IPS-NIHi7 (cell line): ENCODE results near the gene BATF.
A peak's percentile ranks its signal among the peaks of the same experiment; 100 is the strongest.

ENCODE experiments used
- DNase-seq: peaks from one replicate; pipeline ENCODE4 v3.0.0; 2012; ENCODE audit warnings: mixed read lengths; ENCODE audit errors: extremely low spot score

Gene BATF

DNA sequence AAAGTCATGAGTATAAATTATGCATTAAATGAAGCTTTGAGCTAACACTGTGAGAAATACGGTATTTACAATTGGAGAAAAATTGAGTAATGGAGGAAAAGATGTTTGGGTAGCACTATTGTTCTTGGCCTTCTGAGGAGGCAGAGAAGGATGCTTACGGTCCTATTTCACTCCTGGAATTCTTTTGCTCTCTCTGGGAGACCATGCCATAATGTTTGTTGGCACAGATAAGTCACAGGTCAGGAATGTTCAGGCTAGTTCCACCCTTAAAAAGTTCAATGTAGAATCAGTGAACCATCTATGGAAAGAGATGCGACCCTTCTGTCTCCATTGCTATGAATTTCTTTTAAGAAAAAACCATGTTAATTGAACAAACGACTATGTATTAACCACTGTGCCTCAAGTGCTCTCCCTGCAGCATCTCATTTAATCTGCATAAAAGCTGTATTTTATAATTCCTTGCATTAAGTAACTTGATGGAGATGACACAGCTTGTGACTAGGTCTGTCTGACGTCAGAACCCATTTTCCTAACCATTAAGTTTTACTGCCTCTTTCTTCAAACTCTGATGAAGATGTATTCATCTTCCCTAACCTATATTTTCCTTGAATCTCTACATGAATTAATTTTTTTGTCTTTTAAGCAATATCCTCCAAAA is 9.5 kb downstream of the BATF start:
- no peak for DNase-seq

DNA sequence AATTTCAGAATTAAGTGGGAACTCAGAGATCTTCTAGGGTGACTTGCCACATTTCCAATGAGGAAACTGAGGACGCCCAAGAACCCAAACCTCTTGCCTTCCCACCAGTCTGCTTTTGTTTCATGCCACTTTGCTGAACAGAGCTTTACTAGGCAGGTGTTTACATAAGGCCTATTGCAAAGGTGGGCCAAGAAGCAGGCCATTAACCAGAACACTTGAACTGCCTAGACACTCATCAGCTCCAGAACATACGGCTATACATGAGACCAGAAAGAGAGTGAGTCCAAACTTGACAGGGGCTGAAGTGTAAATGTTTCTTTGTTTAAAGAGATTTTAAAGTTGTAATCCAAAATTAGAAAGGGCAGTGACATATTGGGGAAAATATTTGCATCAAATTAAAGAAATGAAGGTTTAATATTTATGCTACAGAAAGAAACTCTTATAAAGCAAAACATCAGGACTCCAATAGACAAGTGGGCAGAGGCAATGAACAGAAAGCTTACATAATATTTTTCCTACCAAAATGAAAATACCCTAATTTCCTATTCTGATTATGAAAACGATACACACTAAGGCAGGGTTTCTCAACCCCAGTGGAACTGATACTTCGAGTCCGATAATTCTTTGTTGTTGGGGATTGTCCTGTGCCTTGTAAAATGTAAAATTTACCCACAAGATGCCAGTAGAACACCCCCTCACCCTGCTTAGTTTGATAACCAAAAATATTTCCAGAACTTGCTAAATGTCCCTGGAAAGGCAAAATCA is 11.7 kb downstream of the BATF start:
- no peak for DNase-seq

DNA sequence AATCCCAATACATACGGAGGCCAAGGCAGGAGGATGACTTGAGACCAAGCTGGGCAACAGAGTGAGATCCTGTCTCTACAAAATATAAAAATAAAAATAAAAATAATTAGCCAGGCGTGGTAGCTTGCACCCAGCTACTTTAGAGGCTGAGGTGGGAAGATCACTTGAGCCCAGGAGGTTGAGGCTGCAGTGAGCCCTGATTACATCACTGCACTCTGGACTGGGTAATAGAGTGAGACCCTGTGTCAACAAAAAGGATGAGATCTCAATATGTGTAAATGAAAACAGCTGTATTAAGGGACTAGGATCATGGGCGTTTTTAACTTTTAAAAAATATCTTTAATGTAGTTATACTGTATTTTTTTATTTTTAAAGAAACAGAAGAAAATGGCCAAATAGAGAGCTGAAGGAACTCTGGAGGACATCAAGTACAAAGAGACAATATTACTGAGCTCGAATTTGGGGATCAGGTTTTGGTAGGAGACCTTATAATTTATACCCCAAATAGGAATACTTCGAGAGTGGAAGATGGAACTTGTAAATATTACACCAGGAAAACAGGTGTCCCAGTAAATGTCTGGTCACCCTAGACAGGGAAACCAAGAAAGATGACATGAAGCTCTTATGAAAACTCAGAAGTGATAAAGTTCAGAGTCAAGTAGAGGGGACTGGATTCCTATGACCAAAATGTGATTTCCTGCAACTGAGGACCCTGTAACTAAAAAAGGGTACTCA is 13.1 kb downstream of the BATF start:
- no peak for DNase-seq

DNA sequence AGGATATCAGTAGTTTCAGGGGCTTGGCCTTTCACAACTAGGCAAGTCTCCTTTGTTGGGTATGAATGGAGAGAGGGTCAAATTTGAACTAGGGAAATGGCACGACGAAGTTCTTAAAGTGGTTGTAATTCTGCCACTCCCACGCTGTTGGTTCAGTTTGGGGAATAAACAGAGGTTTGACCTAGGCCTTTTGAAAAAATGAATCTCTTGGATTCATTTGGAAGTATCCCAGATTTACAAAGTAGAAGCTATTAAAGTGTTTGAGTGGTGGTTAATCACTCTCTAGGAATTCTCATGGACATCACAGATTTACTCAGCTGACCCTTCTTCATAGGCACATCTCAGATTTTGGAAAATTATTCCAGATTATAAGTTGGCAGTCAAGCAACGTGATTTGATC is 14.8 kb downstream of the BATF start:
- no peak for DNase-seq

DNA sequence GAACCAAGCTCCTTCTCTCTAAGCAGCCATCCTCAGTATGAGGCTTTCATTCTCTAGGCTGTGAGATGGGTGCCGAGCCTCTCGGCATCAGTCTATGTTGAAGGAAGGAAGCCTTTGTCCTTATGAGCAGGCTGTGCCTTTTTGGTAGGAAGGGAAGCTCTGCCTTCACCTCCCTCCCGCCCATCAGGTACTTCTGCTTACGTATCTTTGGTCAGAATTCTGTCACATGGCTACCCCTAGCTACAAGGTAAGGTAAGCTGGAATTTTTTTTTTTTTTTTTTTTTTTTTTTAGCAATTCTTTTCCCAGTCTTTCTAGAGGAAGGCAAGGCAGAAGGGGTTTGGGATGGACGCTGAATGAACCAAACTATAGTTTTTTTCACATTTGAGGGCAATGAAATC is 16.9 kb downstream of the BATF start:
- DNase-seq, result no peak

DNA sequence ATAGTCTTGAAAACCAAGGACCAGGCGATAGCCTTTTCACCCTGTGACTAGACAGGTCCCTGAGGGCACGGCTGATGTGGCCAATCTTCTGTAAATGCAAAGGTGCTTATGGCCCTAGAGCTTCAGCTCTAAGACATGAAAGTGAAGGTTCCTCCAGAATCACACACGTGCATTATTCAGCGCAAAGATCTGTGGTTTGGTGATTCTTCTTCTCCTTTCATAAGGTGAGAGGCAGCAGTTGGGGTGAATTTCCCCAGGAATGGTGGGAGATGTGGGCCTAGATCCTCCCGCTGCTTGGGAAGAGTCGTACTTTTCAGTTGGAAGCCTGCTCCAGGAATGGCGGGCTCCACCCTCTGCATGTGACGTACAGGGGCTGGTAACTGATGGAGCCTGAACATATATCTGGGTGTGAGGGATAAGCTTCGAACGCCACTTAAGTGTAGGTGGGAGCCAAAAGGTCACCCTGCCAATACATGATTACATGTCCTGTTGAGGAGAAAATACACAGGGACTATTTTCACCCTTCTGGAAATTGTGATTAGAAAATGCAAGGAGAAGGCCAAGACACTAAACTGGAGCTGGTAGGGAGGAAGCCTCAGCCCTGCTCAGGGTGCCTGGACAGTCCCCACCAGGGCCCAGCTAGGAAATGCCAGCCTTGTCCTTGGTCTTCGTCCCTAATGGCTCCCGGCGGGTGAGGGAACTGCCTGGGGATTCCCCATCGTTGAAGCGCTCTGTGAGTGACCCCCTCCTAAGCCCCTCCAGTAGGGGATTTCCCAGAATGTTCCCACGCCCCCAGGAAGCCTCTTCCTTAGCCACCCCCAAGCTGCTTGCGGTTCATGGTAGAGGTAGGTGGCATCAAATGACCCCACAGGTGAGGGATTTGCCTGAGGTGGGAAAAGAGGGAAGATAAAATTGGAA is 17.6 kb downstream of the BATF start:
- DNase-seq, result peak; percentile 57

DNA sequence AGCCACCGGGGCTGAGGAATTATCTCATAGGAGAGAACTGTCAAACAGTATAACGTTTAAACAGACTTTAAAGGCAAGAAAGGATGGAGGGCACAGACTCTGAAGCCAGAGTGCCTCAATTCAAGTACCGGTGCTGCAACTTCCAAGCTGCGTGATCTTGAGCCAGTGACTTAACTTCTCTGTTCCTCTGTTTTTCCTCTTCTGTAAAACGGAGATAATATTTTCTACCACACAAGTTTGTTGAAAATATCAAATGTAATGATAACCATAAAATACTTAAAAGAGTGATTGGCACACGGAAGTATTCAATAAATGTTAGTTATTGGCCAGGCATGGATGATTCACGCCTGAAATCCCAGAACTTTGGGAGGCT is 18.2 kb downstream of the BATF start:
- DNase-seq, result no peak

DNA sequence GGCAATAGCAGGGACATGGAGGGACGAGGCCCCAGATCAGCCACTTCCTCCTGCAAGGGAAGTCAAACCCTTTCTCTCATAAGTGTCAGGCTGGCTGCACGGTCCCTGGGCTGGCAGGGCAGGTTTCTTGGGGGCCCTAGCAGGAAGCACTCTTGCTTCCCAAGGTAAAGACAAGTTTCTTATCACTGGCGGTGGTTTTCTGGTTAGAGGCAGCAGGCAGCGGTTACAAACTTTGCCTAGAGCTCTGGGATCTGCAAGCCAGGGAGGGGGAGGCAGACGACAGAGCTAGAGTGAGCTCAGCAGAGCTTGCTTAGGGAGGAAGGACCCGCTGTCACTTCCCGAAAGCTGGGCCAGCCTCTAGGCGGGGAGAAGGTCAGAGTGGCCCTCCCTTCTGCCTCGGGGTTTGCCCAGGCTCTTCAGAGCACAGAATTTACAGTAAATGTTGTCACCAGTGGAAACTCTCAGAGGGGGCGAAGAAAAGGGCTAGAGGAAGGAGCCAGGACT is 20.4 kb downstream of the BATF start:
- DNase-seq, result peak; percentile 64

DNA sequence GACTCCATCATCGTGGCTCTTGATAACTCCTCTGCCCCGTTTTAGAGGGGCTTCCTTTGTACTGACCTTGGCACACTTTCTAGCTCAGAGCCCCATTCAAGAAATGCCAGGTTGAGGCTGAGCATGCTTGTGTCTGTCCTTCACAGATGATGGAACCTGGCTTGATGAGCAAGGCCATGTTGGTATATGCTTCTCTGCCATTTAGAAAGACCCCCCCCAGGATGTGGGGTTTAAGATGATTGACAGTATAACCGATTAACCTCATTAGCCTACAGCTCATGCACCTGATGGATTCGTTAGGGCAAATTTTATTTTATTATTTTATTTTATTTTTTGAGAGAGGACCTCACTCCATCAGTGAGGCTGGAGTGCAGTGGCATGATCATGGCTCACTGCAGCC is 21.0 kb downstream of the BATF start:
- no peak for DNase-seq

DNA sequence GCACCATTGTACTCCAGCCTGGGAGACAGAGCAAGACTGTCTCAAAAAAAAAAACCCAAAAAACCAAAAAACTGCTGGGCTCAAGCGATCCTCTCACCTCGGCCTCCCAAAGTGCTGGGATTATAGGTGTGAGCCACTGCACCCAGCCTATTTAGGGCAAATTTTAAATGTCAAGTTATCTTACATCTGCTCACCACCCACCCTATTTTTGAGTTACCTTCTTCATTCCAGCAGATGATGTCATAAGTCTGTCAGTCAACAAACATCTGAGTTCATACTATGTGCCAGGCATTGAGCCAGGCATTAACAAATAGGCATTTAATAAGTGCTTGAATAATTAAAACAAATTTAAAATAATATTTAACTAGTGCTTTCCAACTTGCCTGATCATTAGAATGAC is 21.5 kb downstream of the BATF start:
- no peak for DNase-seq

DNA sequence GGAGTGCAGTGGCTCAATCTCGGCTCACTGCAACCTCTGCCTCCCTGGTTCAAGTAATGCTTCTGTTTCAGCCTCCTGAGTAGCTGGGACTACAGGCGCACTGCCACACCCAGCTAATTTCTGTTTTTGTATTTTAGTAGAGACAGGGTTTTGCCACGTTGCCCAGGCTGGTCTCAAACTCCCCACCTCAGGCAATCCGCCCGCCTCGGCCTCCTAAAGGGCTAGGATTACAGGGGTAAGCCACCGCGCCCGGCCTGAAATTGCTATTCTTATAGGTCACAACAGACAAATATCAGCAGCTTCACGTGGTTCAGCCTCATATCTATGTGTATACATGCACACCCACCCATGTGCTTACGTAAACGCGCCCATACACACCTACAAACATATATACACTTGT is 23.6 kb downstream of the BATF start:
- no peak for DNase-seq

DNA sequence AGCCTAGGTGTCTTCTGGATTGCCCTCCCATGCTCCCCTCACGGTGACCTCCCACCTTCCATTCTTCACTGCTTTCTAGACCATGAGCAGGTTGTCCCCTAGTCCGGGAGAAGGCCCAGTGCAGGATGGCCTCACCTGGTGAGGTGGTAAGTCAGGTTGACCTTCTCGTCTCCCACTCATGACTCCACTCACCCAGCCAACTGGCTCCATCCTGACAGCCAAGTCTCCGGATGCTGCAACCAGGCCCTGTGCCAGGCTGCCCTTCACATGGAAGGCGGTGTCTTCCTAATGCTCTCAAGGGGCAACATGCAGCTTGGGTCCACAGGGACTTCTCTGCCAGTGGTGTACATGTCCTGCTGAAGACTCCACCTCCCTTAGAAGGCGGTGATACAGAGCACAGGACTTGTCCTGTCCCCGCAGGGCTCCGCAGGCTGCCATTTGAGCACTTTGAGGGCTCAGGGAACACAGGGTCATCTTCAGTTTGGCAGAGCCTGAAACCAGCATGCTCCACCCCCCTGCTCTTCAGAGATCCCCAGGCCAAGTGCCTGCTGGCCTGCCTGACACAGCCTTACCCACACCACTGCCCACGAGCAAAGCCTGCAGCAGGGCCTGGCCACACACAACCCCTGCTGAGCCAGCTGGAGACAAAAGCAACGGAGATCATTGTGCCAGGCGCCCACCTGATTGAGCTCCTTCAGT is 25.4 kb downstream of the BATF start:
- DNase-seq, result no peak

DNA sequence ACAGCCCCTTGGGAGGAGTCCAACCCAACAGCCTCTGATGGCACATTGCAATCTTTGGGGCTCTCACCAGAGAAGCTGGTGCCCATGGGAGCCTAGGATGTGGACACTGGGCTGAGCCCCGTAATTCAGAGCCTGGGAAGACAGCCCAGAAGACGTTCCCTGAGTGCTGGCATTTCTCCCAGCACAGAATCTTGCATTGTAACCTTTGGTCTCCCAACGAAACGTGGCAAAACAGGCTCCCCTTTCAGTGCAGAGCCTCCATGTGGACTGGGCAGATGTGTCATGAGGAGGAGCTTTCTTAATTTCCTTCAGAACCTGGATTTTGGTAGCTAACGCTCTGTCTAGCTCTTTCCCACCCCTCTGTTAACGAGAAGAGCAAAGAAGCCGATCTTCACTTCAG is 26.3 kb downstream of the BATF start:
- DNase-seq, result no peak

DNA sequence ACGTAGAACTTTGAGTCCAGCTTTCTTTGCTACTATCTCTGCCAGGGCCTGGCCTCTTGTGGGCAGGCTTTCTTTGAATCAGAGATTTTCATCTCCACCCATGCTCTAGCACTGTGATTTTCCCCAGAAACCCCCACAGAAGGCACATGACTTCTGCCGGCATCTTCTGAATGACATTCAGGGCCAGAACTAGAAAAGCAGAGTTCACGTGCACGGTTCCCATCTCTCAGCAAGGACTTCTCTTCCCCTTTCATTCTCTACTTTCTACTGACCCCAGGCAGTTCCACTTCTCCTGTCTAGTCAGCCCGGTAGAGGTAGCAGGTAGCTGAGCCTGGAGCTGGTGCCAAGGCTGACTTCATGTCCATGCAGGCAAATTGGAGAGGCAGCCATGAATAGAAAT is 26.9 kb downstream of the BATF start:
- DNase-seq, result no peak

DNA sequence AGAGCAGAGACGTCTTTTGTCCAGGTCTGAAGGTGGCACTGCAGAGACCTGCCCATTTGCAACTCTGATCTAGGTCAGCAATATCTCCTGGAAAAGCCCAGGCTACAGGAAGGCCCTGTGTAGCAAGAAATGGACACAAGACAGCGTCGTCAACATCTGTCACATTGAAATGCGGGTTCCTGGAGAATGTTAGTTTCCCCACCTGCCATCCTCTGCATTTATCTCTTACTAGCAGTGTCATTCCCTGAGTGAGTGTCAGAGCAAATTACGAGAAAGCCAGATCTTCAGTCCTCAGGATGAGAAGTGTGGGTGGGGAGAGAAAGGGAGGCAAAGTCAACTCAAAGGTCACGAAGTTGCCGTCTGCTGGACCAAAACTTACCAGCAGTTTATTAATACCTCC is 28.8 kb downstream of the BATF start:
- no peak for DNase-seq

DNA sequence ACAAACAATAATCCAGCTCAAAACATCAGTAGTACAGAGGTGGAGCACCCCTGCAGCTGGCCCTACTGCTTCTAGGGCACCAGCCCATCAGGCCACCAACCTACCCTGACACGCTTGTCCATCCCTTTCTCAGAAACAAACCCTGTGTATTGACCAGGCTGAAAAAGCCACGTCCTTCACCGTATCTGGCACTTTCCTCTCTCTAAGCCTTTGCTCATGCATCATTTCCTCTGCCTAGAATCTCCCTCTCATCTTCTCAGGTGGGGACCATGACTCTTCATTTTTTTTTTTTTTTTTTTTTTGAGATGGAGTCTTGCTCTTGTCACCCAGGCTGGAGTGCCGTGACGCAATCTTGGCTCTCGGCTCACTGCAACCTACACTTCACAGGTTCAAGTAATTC is 30.9 kb downstream of the BATF start:
- no peak for DNase-seq

DNA sequence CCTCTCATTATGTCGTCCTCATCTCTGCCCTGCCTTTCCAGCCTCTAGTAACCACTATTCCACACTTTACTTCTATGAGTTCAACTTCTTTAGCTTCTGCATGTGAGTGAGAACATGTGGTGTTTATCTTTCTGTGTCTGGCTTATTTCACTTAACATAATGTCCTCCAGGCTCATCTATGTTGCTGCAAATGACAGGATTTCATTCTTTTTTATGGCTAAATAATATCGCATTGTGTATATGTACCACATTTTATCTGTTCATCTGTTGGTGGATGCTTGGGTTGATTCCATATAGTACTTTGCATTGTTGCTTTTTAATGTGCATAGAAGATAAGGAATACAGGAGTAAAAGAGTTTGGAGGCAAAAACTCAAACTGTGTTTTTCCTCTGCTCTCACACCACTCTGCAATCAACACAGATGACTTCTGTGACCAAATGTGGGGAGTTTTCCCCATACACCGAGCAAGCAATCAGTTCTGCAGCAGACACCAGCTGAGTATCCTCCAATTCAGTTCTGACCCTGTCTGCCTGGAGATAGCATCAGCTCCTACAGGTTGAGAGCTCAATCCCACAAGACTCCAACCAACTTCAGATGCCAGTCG is 31.6 kb downstream of the BATF start:
- no peak for DNase-seq

DNA sequence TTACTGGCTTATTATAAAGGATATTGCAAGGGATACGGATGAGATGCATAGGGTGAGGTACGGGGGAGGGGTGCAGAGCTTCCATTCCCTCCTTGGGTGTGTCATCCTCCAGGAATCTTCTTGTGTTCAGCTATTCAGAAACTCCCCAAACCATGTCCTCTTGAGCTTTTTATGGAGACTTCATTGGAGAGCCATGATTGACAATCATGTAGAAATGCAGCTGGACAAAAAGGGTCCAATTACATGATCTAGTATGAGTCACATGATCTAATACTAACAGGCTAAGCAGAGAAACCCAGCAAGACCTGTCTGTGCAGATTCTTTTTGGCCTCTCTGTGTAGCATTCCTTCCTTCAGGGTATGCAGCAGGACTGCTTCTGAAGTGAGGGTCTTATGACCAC is 32.2 kb downstream of the BATF start:
- no peak for DNase-seq

DNA sequence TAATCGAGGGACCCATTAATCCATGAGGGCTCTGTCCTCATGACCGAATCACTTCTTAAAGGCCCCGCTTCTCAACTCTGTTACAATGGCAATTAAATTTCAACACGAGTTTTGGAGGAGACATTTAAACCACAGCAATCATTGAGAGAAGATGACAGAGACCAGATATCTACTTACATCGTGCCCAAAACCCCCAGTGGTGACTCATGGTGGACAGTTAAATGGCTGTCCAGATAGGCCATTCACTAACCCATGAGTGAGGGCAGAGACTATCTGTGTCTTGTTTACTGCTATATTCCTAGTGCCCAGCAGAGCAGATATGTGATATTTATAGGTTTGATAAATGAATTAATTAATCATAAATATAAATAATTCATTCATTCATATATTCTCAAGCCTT is 36.2 kb downstream of the BATF start:
- DNase-seq, result no peak

DNA sequence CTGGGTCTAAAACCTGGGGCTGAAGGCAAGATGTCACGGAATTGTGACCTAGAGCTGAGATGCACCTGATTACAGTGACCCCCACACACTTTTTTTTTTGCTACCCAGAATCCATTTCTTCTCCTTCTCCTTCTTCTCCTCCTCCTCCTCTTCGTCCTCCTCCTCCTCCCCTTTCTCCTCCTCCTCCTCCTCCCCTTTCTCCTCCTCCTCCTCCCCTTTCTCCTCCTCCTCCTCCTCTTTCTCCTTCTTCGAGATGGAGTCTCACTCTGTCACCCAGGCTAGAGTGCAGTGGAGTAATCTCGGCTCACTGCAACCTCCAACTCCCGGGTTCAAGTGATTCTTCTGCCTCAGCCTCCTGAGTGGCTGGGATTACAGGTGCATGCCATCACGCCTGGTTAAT is 36.8 kb downstream of the BATF start:
- no peak for DNase-seq
